Subcutaneous abdominal adipose tissue (tissue), 5 donors: ENCODE measurements around the gene PRKCA.

ENCODE experiments used
- H3K27ac ChIP-seq: one replicate; pipeline ENCODE4 v1.7.0; 2013; ENCODE audit warnings: low read depth, mild to moderate bottlenecking, inconsistent platforms, low read length, moderate library complexity
- H3K27me3 ChIP-seq, 5 donors: one replicate each; pipeline ENCODE4 v1.7.0; 2013; ENCODE audit warnings: low read length in 5 of 5, inconsistent platforms in 1 of 5; ENCODE audit not compliant: control insufficient read depth in 5 of 5, insufficient read depth in 4 of 5
- H3K36me3 ChIP-seq, 5 donors: one replicate each; pipeline ENCODE4 v1.7.0; 2013; ENCODE audit warnings: low read length in 5 of 5; ENCODE audit not compliant: control insufficient read depth in 5 of 5, insufficient read depth in 5 of 5
- H3K4me1 ChIP-seq, 5 donors: one replicate each; pipeline ENCODE4 v1.7.0; 2013; ENCODE audit warnings: low read length in 5 of 5, mild to moderate bottlenecking in 3 of 5, moderate library complexity in 1 of 5; ENCODE audit not compliant: control insufficient read depth in 5 of 5, insufficient read depth in 5 of 5
- H3K4me3 ChIP-seq, 5 donors: one replicate each; pipeline ENCODE4 v1.7.0; 2013; ENCODE audit warnings: low read length in 5 of 5, low read depth in 1 of 5
- H3K9ac ChIP-seq, 5 donors: one replicate each; pipeline ENCODE4 v1.7.0; 2013; ENCODE audit warnings: low read length in 5 of 5, mild to moderate bottlenecking in 4 of 5, moderate library complexity in 3 of 5
- H3K9me3 ChIP-seq, 5 donors: one replicate each; pipeline ENCODE4 v1.7.0; 2013; ENCODE audit warnings: low read length in 5 of 5; ENCODE audit not compliant: control insufficient read depth in 5 of 5
- donor health status: healthy.
- donor health status: healthy.
- donor health status: healthy.
- donor health status: healthy.
- donor health status: healthy.

The PRKCA gene

GRCh38 chr17:66542967-66543520, 240.6 kb downstream of the PRKCA start:
- no peak overlapping the region for H3K4me3 ChIP-seq
- H3K27ac ChIP-seq: no peak overlapping the region
- peaks cover 0 to 7% (median 2%) of the 10 kb centered on the region in 5 donors for H3K27me3 ChIP-seq
- H3K9ac ChIP-seq: no peak overlapping the region
- H3K36me3 ChIP-seq: no peaks in the 10 kb centered on the region
- peaks cover 0 to 10% (median 8%) of the 10 kb centered on the region in 5 donors for H3K4me1 ChIP-seq
- peaks cover 0 to 16% (median 4%) of the 10 kb centered on the region in 5 donors for H3K9me3 ChIP-seq

- no peak overlapping the region for H3K27ac ChIP-seq
These were observed 241.1 kb downstream of the PRKCA start for GRCh38 chr17:66543526-66543925.

GRCh38 chr17:66545918-66546317, 243.5 kb downstream of the PRKCA start:
- H3K36me3 ChIP-seq: no peaks in the 10 kb centered on the region
- H3K27me3 ChIP-seq: no peaks in the 10 kb centered on the region
- H3K4me3 ChIP-seq: no peak overlapping the region
- peaks cover 0 to 7% (median 5%) of the 10 kb centered on the region in 5 donors for H3K4me1 ChIP-seq
- no peak overlapping the region for H3K9ac ChIP-seq
- no peak overlapping the region for H3K27ac ChIP-seq
- H3K9me3 ChIP-seq: peaks cover 0 to 16% (median 4%) of the 10 kb centered on the region in 5 donors

More at GRCh38 chr17:66543526-66543925, 241.1 kb downstream of the PRKCA start:
- peaks cover 0 to 7% (median 2%) of the 10 kb centered on the region in 5 donors for H3K27me3 ChIP-seq
- no peaks in the 10 kb centered on the region for H3K36me3 ChIP-seq
- H3K9ac ChIP-seq: no peak overlapping the region
- peaks cover 0 to 13% (median 12%) of the 10 kb centered on the region in 5 donors for H3K4me1 ChIP-seq
- peaks cover 0 to 16% (median 4%) of the 10 kb centered on the region in 5 donors for H3K9me3 ChIP-seq
- H3K4me3 ChIP-seq: no peak overlapping the region

- Histone ChIP-seq H3K27me3 (no peaks in the 10 kb centered on the region), H3K9me3 (peaks cover 0 to 19% (median 4%) of the 10 kb centered on the region in 5 donors), H3K4me3 (no peak overlapping the region), H3K36me3 (no peaks in the 10 kb centered on the region), H3K27ac (no peak overlapping the region), H3K4me1 (peaks cover 0 to 7% (median 5%) of the 10 kb centered on the region in 5 donors), H3K9ac (no peak overlapping the region)
These were observed 244.9 kb downstream of the PRKCA start for GRCh38 chr17:66547151-66547865.

- peaks cover 0 to 23% (median 4%) of the 10 kb centered on the region in 5 donors for H3K9me3 ChIP-seq
- peaks cover 0 to 7% (median 5%) of the 10 kb centered on the region in 5 donors for H3K4me1 ChIP-seq
- no peaks in the 10 kb centered on the region for H3K36me3 ChIP-seq
- H3K27me3 ChIP-seq: no peaks in the 10 kb centered on the region
- H3K4me3 ChIP-seq: no peak overlapping the region
- H3K9ac ChIP-seq: no peak overlapping the region
- no peak overlapping the region for H3K27ac ChIP-seq
These were observed 245.7 kb downstream of the PRKCA start for GRCh38 chr17:66548158-66548557.

- no peak overlapping the region for H3K27ac ChIP-seq
These were observed 246.4 kb downstream of the PRKCA start for GRCh38 chr17:66548659-66549310.

GRCh38 chr17:66549311-66549704, 246.9 kb downstream of the PRKCA start:
- peaks cover 0 to 24% (median 7%) of the 10 kb centered on the region in 5 donors for H3K9me3 ChIP-seq
- H3K4me1 ChIP-seq: peaks cover 0 to 7% (median 5%) of the 10 kb centered on the region in 5 donors
- no peaks in the 10 kb centered on the region for H3K36me3 ChIP-seq
- H3K27me3 ChIP-seq: no peaks in the 10 kb centered on the region
- no peak overlapping the region for H3K9ac ChIP-seq
- H3K4me3 ChIP-seq: no peak overlapping the region
- H3K27ac ChIP-seq: no peak overlapping the region

More at GRCh38 chr17:66548659-66549310, 246.4 kb downstream of the PRKCA start:
- Histone ChIP-seq H3K4me3 (no peak overlapping the region), H3K9ac (no peak overlapping the region), H3K4me1 (peaks cover 0 to 7% (median 5%) of the 10 kb centered on the region in 5 donors), H3K36me3 (no peaks in the 10 kb centered on the region), H3K9me3 (peaks cover 0 to 24% (median 7%) of the 10 kb centered on the region in 5 donors), H3K27me3 (no peaks in the 10 kb centered on the region)

- peaks cover 0 to 7% (median 5%) of the 10 kb centered on the region in 5 donors for H3K4me1 ChIP-seq
- no peak overlapping the region for H3K27ac ChIP-seq
- no peaks in the 10 kb centered on the region for H3K27me3 ChIP-seq
These were observed 247.4 kb downstream of the PRKCA start for GRCh38 chr17:66549731-66550207.

GRCh38 chr17:66551839-66552238, 249.4 kb downstream of the PRKCA start:
- Histone ChIP-seq H3K4me3 (no peak overlapping the region), H3K4me1 (peaks cover 0 to 7% (median 5%) of the 10 kb centered on the region in 5 donors), H3K27ac (no peak overlapping the region), H3K9ac (no peak overlapping the region), H3K36me3 (no peaks in the 10 kb centered on the region), H3K9me3 (peaks cover 0 to 13% (median 3%) of the 10 kb centered on the region in 5 donors), H3K27me3 (no peaks in the 10 kb centered on the region)

More at GRCh38 chr17:66549731-66550207, 247.4 kb downstream of the PRKCA start:
- Histone ChIP-seq H3K9me3 (peaks cover 0 to 24% (median 7%) of the 10 kb centered on the region in 5 donors), H3K4me3 (no peak overlapping the region), H3K9ac (no peak overlapping the region), H3K36me3 (no peaks in the 10 kb centered on the region)
